VCaP (cell line): ENCODE measurements around the gene CDH13.

ENCODE experiments used
- H3K27ac ChIP-seq: fragments of 450-650 bp; 2 replicates; pipeline ENCODE4 v1.5.1; 2017
- CTCF ChIP-seq: fragments of 450-650 bp; conservative IDR thresholded peaks from 2 replicates; pipeline ENCODE4 v1.5.1; 2017; ENCODE audit warnings: mild to moderate bottlenecking, moderate library complexity

CDH13 gene

DNA sequence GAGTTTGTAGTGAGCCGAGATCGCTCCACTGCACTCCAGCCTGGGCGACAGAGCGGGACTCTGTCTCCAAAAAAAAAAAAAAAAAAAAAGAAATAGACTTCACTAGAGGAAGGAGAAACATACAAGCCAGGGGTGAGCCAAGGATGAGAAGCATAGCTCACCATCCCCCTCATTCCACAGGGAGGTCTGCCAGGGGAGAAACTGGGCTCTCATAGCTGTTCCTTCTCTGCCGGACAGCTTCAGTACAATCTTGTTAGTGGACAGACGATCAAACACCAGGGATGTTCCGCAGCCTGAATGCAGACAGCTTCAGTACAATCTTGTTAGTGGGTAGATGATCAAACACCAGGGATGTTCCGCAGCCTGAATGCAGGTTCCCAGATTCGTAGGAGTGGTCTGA is 509.6 kb downstream of the CDH13 start:
- H3K27ac ChIP-seq = no peak overlapping the region
- no peak for TF ChIP-seq CTCF

DNA sequence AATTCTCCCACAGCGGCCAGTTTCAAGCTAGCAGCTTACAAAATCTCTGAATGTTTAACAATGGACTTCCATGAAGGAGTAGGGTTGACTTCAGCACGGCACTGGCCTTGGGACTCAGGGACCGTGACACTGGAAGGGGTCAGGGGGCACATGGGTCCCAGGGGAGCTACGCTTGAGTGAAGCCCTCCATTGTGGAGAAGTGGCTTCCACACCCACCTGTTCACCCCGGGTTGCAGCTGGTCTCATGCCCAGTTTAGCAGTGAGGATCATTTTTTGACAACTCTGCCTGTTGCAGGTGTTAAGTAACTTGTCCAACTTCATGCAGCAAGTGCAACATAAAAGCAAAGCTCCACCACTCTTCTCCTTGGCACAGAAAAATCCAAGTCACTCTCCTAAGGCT is 510.2 kb downstream of the CDH13 start:
- H3K27ac ChIP-seq = no peak overlapping the region
- no peak for TF ChIP-seq CTCF

DNA sequence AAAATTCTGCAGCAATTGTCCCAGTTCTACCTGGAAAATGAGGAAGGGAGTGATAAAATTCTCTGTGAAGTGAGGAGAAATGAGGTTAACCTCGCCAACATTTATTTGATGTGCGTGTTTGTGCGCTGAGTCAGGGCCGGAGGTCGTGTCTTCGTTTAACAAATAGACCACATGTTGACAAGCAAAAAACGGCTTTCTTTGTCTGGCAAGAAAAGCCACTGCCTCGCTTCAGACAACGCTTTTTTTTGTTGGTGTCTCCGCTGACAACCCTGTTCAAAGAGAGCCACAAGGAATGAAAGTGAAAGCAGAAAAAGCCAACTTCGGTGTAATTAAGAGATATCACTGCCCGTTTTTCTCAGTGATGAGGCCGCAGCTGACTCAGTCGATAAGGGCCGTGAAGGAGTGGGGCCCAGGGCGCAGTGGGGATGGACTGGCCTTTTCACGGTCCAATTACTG is 510.6 kb downstream of the CDH13 start:
- TF ChIP-seq CTCF = no peak
- H3K27ac ChIP-seq = no peak overlapping the region

- no peak overlapping the region for H3K27ac ChIP-seq
- no peak for TF ChIP-seq CTCF
Measured at GRCh38 chr16:83137894-83138293, 511.1 kb downstream of the CDH13 start.

- H3K27ac ChIP-seq = no peak overlapping the region
- no peak for TF ChIP-seq CTCF
Measured at GRCh38 chr16:83138512-83138911, 511.7 kb downstream of the CDH13 start.

GRCh38 chr16:83138976-83139690 is 512.4 kb downstream of the CDH13 start:
- TF ChIP-seq CTCF = no peak
- H3K27ac ChIP-seq = no peak overlapping the region

GRCh38 chr16:83143788-83144187 is 517.0 kb downstream of the CDH13 start:
- no peak overlapping the region for H3K27ac ChIP-seq
- TF ChIP-seq CTCF = no peak
